Raji (cell line): ENCODE measurements around the gene ZBED3.

Experiments
- POLR2A ChIP-seq: IDR thresholded peaks from 2 replicates; pipeline ENCODE4 v1.6.1; 2011; ENCODE audit warnings: low read depth, low read length, control low read depth; ENCODE audit not compliant: insufficient read depth

Gene ZBED3

DNA sequence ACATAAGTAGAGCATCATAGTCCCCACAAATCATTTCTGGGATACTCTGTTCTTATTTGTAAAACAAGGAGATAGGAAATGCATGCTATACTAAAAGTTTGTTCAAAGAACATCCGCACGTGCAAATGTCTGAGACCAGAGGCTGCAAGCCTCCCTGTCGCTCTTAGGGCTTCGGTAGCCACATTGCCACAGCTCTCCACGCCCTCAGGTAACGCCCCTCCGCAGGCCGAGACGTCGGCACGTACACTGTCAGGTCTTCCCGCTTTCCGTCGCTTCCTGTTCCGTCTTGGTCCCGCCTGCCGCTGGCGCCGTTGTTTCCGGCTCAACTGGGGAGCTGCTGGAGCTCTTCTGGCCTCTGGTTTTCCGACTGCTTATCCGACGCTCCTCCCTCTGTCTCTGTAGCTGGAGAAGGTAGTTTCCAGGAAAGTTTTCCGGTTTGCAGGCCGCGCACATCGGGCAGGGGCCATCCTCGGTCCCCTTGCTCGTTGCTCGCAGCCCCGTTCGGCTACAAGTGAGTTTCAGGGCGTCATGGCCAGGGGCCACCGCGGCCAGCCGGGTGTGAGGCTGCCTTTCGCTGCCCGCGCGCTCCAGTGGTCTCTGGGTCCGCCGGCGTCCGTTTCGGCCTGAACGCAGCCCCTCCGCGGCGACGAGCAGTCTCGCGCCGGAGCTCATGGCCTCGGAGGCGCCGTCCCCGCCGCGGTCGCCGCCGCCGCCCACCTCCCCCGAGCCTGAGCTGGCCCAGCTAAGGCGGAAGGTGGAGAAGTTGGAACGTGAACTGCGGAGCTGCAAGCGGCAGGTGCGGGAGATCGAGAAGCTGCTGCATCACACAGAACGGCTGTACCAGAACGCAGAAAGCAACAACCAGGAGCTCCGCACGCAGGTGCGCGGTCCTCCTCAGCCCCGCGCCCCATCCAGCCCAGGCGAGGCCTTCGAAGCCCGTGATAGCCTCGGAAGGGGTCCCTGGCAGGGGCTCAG, 56.7 kb downstream of the ZBED3 start, which contains the start of gene AGGF1:
Gene AGGF1, plus strand, starts transcription at position 308 of the 975 bp plus-strand sequence. Its CDS starts 363 bp downstream, at position 671.
- TF ChIP-seq POLR2A: peak; percentile 70

DNA sequence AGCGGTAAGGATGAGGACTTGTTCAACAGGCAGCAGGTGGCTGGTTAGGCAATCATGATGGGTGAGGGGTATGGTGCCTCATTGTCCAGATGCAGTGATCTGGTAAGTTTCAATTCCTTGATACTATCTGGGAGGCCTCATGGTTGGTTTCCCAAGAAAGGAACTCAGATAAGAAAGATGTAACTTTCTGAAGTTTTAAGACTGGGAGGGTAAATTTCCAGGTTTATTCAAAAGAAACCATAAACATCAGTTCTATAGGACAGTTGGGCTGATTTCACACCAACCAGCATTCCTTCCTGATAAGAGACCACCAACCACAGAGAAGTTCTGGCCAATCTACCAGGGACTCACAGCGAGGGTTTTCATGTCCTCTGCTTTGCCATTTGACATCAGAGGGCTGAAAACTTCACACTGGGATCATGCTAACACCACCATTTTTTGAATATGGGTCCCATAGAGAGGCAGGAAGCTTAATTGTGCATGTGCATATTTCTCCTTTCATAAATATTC, 57.7 kb downstream of the ZBED3 start:
- TF ChIP-seq POLR2A: no peak

DNA sequence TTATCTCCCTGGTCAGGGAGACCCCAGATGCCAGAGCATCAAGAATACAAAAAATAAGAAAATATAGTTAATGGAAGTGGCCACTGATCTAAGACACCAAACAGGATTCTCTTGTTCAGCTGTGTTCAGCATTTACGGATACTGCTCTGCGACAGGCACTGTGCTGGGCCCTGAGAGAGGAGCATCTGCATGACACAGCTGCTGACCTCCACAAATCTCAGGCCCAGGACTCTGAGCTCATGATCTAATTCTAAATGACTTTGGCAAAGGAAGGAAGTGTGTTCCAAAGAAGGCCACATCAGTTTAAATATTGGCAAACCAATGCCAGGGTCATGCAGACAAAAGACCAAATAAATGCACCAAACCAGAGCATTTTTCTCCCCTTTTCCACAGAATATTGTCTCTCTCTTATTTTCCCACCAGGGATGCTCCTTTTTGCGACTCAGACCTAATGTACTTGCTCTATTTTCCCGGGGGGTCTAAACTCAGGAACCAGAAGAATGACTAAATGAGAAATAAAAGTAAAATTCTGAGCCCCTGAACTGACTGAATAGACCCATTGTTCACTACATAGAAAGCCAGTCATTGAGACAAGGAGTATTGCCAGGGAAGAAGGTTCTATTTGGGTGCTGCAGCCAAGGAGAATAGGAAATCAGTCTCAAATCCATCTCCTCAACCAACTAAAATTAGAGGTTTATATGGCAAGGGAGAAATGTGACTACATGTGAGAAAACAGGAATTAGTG, 58.3 kb downstream of the ZBED3 start:
- TF ChIP-seq POLR2A: no peak

DNA sequence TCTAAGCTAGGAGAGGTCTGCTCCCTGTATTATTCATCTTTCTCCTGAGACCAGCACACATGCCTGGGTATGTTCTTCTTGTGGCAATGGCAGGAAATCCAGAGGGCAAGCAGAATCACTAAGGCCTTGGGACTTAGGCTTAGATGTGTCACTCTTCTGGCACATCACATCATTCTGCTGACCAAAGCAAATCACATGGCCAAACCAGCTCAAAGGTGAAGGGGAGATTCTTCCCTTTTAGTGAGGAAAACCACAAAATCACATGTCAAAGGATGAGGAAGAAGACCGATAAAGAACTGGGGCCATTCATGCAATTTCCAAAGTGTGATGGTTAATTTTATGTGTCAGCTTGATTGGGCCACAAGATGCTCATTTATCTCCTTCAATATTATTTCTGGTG, 62.6 kb downstream of the ZBED3 start:
- TF ChIP-seq POLR2A: no peak

DNA sequence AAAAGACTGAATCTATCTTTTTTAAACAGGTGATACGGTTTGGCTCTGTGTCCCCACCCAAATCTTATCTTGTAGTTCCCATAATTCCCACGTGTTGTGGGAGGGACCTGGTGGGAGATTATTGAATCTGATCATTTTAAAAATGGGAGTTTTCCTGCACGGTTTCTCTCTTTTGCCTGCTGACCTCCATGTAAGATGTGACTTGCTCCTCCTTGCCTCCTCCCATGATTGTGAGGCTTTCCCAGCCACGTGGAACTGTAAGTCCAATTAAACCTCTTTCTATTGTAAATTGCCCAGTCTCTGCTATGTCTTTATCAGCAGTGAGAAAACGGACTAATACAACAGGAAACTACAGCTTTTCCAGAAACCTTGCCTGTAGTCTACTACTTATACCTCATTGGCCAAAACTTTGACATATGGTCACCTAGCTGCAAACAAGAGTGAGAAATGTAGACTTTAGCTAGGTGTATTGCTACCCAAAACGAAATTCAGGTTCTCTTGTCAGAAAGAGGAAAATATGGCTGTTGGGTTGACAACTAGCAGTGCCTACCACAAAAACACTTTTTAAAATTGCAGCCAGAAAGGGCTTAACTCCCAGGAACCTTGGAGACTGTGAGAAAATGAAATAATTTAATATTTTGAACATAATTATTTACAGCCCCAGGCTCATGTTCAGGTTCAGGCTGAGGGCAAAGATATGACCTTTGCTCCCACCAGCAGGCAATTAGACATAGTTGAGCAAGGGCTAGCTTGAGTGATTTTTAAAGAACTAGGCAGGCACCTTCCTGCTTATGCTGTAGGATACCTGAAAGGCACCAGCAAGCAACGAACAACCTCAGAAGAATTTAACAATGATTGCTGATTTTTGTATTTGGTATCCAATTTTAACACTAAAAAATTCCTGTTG, 64.3 kb downstream of the ZBED3 start:
- no peak for TF ChIP-seq POLR2A
